Activated CD4-positive, alpha-beta memory T cell treated with anti-CD3 and anti-CD28 coated beads for 36 hours (primary cell): ENCODE data around the gene TPRG1. TPM values are rescaled to one million over a fixed set of nuclear protein-coding genes. Genes with fewer than 3 reads are reported as not detected.

ENCODE experiments used
- CTCF ChIA-PET: fragments of 350-600 bp; sonication (Branson Sonifier 250); formaldehyde crosslinking; loops from one replicate; lab custom pipeline; 2021; ENCODE audit warnings: antibody characterized with exemption, inconsistent platforms; lab: Charles Lee
- POLR2A ChIA-PET: fragments of 350-600 bp; sonication (Branson Sonifier 250); formaldehyde crosslinking; loops from one replicate; lab custom pipeline; 2021; ENCODE audit warnings: antibody characterized with exemption; lab: Charles Lee
- DNase-seq: peaks from one replicate; pipeline ENCODE4 v3.0.0-alpha.2; 2020
- H3K27ac Mint-ChIP-seq: one replicate; pipeline ENCODE4 v1.8.0; 2021; ENCODE audit warnings: mixed read lengths
- H3K27me3 Mint-ChIP-seq: one replicate; pipeline ENCODE4 v1.8.0; 2021; ENCODE audit warnings: mixed read lengths
- H3K36me3 Mint-ChIP-seq: one replicate; pipeline ENCODE4 v1.8.0; 2021; ENCODE audit warnings: mixed read lengths
- H3K4me1 Mint-ChIP-seq: one replicate; pipeline ENCODE4 v1.8.0; 2021; ENCODE audit warnings: low read depth, mixed read lengths
- H3K4me3 Mint-ChIP-seq: one replicate; pipeline ENCODE4 v1.8.0; 2021; ENCODE audit warnings: mild to moderate bottlenecking, mixed read lengths
- H3K9me3 Mint-ChIP-seq: one replicate; pipeline ENCODE4 v1.8.0; 2021; ENCODE audit warnings: mixed read lengths
- intact Hi-C: fragments of 100-400 bp; cut with micrococcal nuclease; formaldehyde crosslinking; loops from one replicate; pipeline ENCODE4 v1.15.1; 2023
- total RNA-seq, 2 experiments: library from RNA; stranded (reverse); gene quantifications; one replicate each; pipeline ENCODE4 v1.2.3, GENCODE V29; 2021

The TPRG1 gene
- total RNA-seq, 2 experiments from 2014 or later = 11.4 to 11.5 TPM

DNA sequence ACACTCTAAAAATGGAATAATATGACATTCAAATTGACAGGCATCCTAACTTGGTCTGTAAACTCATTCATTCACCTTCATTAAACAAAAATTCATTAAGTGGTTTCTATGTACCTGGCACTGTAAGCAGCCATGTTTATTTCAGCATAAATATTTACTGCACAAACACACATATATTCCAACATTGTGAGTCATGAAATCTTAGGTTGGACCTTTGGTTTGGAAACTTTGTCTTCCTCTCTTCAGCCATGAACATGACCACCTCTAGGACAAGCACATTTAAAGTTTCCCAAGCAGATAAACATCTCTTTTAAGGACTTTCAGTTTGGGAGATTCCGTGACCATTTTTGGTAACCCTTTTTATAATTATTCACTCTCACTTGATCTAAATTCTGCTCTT is 131.8 kb downstream of the TPRG1 start:
- peaks cover 53% of the 10 kb centered on the region for H3K4me1 Mint-ChIP-seq
- H3K27ac Mint-ChIP-seq = no peak overlapping the region
- ChIA-PET POLR2A (no interaction called here), CTCF (no interaction called here)
- H3K36me3 Mint-ChIP-seq = peaks cover 3% of the 10 kb centered on the region
- DNase-seq = no peak
- H3K27me3 Mint-ChIP-seq = no peaks in the 10 kb centered on the region
- H3K9me3 Mint-ChIP-seq = no peaks in the 10 kb centered on the region
- H3K4me3 Mint-ChIP-seq = no peak overlapping the region
- intact Hi-C loops = no loop called here

DNA sequence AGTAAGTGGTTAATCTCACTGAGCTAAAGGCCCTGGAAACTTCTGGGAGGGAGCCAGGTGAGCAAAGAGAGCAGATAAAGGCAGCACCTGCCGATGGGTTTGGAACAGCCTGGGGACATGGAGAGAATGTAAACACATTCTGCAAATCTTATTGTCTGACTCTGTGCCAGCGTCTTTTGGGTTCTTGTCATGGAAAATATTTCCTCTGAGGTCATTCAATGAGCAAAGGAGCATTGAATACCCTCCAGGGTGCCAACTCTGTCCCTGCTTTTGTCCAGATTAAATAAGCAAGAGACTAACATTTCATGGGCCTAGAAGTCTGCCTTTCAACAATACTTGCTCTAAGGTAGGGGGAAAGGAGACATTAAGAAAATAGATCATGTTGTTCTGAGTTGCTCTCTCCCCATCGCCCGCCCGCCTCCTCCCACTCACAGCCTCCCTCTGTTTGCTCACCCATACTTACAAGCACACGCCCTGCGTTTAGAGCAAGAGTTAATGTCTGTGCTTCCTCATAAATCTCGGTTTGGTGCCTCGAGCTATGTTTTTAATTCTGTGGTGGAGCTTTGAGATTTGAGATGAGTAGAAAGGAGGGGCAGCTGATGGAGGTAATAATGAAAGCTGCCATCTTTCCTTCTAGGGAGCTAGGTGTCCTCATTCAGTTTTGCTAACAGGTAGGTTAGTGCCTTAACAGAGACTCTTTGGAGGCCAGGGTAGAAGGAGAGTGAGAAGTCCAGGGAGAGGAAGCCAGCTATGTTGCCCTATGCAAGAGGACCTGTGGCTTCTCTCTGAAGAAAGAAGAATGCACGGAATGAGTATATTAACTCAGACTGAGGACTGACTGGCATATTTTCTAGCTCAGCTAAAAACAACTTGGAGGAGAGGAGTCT is 132.9 kb downstream of the TPRG1 start:
- H3K9me3 Mint-ChIP-seq = no peaks in the 10 kb centered on the region
- no peak overlapping the region for H3K4me3 Mint-ChIP-seq
- DNase-seq = peak; percentile 46
- ChIA-PET POLR2A (interaction anchor here (1.0 to 1.4 kb wide), 3 partner anchors 20 to 225 kb away, joined by 3 to 6 read pairs (median 5); no protein-coding TSS in a partner anchor), CTCF (interaction anchor here (1.4 kb wide), 1 partner anchor 225 kb away, joined by 3 read pairs; no protein-coding TSS in a partner anchor)
- peaks cover 49% of the 10 kb centered on the region for H3K4me1 Mint-ChIP-seq
- intact Hi-C loops = loop anchor here (1.0 to 5.0 kb wide), 7 partner anchors 16 to 258 kb away; no protein-coding TSS in a partner anchor
- H3K36me3 Mint-ChIP-seq = peaks cover 3% of the 10 kb centered on the region
- no peaks in the 10 kb centered on the region for H3K27me3 Mint-ChIP-seq
- H3K27ac Mint-ChIP-seq = peak overlapping the region; percentile 89

DNA sequence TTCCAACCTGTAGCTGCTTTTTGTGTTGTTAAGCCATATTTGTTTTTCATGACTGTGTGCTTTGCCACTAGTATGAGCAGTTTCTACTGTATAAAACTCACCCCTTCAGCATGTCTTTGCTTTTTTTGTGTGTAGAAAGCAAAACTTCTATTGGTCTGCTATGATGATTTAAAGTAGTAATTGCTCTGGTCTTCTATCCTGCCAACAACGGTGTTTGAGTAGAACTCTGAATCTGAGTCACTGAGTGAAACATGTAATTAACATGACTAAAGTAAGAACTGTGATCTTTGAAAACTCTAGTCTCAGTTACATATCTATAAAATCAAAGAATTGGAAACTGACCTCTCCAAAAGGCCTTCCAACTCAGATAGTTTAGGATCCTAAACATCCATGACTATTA is 133.6 kb downstream of the TPRG1 start:
- H3K27me3 Mint-ChIP-seq = no peaks in the 10 kb centered on the region
- intact Hi-C loops = loop anchor here (1.0 to 5.0 kb wide), 7 partner anchors 17 to 257 kb away; no protein-coding TSS in a partner anchor
- peaks cover 3% of the 10 kb centered on the region for H3K36me3 Mint-ChIP-seq
- no peak for DNase-seq
- peaks cover 47% of the 10 kb centered on the region for H3K4me1 Mint-ChIP-seq
- no peaks in the 10 kb centered on the region for H3K9me3 Mint-ChIP-seq
- H3K4me3 Mint-ChIP-seq = no peak overlapping the region
- peak overlapping the region; percentile 89 for H3K27ac Mint-ChIP-seq
- ChIA-PET POLR2A (interaction anchor here (1.0 to 1.4 kb wide), 3 partner anchors 19 to 224 kb away, joined by 3 to 6 read pairs (median 5); no protein-coding TSS in a partner anchor), CTCF (interaction anchor here (1.4 kb wide), 1 partner anchor 224 kb away, joined by 3 read pairs; no protein-coding TSS in a partner anchor)

DNA sequence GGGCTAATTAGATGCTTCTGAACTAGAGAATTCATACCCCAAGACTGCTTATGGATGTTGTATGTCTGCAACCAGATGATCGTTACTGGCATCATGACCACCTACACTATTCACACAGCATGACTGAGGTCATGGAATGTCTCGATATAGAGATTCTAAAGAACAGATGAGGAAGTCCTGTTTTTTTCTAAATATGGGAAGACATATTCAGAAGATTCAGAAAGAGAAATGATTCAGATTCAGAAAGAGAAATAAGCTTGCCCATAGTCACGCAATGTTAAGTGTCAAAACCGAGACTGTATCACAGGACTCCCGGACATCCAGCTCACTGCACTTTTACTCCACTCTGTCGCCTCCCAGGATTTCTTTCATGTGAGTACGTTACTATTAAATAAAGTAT is 136.2 kb downstream of the TPRG1 start:
- H3K9me3 Mint-ChIP-seq = no peaks in the 10 kb centered on the region
- H3K4me3 Mint-ChIP-seq = peak overlapping the region; percentile 65
- H3K36me3 Mint-ChIP-seq = peaks cover 9% of the 10 kb centered on the region
- H3K27ac Mint-ChIP-seq = peak overlapping the region; percentile 82
- no peaks in the 10 kb centered on the region for H3K27me3 Mint-ChIP-seq
- ChIA-PET POLR2A (interaction anchor here (0.8 to 4.0 kb wide), 4 partner anchors 10 to 23 kb away, joined by 3 to 27 read pairs (median 15); no protein-coding TSS in a partner anchor), CTCF (interaction anchor here (0.6 to 2.1 kb wide), 5 partner anchors 17 to 900 kb away, joined by 3 to 5 read pairs (median 3); no protein-coding TSS in a partner anchor)
- H3K4me1 Mint-ChIP-seq = peaks cover 47% of the 10 kb centered on the region
- intact Hi-C loops = loop anchor here (5.0 kb wide), 1 partner anchor 254 kb away; no protein-coding TSS in a partner anchor
- peak; percentile 29 for DNase-seq

DNA sequence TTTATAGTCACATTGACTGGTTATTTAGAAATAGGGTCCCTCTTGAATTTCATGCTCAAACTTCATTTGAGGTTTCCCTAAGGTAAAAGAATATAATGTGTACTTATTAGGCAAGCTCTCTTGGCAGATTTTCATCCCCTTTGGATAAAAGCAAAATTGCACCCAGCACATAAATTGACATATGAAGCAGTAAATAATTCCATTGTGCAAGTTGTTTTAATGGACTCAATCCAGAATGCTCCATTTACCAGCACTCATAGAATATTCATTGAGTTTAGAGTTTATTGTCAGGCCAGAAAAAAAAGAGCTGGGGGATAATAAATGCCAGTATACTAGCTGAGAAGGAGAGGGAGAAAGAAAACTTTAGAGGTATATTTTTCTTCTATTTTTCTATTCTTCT is 136.8 kb downstream of the TPRG1 start:
- ChIA-PET CTCF (interaction anchor here (0.7 to 2.1 kb wide), 4 partner anchors 15 to 639 kb away, joined by 3 to 5 read pairs (median 4); no protein-coding TSS in a partner anchor), POLR2A (interaction anchor here (0.7 to 4.0 kb wide), 5 partner anchors 11 to 316 kb away, joined by 3 to 27 read pairs (median 13); no protein-coding TSS in a partner anchor)
- no peaks in the 10 kb centered on the region for H3K9me3 Mint-ChIP-seq
- H3K4me1 Mint-ChIP-seq = peaks cover 47% of the 10 kb centered on the region
- peaks cover 9% of the 10 kb centered on the region for H3K36me3 Mint-ChIP-seq
- no peak for DNase-seq
- peak overlapping the region; percentile 65 for H3K4me3 Mint-ChIP-seq
- intact Hi-C loops = loop anchor here (5.0 kb wide), 1 partner anchor 254 kb away; no protein-coding TSS in a partner anchor
- peak overlapping the region; percentile 82 for H3K27ac Mint-ChIP-seq
- no peaks in the 10 kb centered on the region for H3K27me3 Mint-ChIP-seq

DNA sequence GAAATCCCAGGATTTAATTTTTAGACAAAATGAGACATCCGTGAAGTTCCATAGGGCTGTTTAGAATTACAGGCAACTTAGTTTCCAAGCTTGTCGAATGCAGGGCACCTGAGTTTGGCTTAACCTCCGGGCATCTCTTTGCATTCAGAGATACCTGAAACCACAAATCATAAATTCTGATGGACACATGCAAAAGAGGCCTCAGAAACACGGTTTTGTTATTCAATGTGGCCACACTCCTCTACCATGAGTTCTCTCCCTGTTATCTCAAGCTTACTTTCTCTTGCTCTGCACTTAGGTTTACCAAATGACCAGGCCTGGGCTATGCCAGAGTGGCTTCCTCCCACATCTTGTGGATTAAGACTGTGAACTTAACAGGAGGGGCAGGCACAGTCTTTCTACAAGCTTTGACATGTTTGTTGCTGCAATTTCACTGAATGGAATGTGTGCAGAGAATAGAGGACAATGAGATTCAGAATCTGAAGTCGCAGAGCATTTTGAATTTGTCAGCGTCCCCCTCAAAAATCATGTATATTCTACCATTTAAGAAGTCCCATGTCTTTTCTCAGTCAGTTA is 137.7 kb downstream of the TPRG1 start:
- H3K9me3 Mint-ChIP-seq = no peaks in the 10 kb centered on the region
- peaks cover 42% of the 10 kb centered on the region for H3K4me1 Mint-ChIP-seq
- no peak for DNase-seq
- H3K27ac Mint-ChIP-seq = peak overlapping the region; percentile 80
- no peaks in the 10 kb centered on the region for H3K27me3 Mint-ChIP-seq
- H3K4me3 Mint-ChIP-seq = peak overlapping the region; percentile 66
- peaks cover 12% of the 10 kb centered on the region for H3K36me3 Mint-ChIP-seq
- intact Hi-C loops = loop anchor here (5.0 kb wide), 1 partner anchor 253 kb away; no protein-coding TSS in a partner anchor
- ChIA-PET POLR2A (interaction anchor here (3.6 to 4.0 kb wide), 2 partner anchors 15 to 21 kb away, joined by 17 to 27 read pairs; no protein-coding TSS in a partner anchor), CTCF (interaction anchor here (1.0 to 2.1 kb wide), 3 partner anchors 14 to 37 kb away, joined by 3 to 5 read pairs (median 3); no protein-coding TSS in a partner anchor)

GRCh38 chr3:189311521-189311920 is 139.8 kb downstream of the TPRG1 start:
- no peak overlapping the region for H3K27ac Mint-ChIP-seq
- POLR2A ChIA-PET = no interaction called here
- CTCF ChIA-PET = no interaction called here
- H3K27me3 Mint-ChIP-seq = no peaks in the 10 kb centered on the region
- no peaks in the 10 kb centered on the region for H3K9me3 Mint-ChIP-seq
- peaks cover 28% of the 10 kb centered on the region for H3K4me1 Mint-ChIP-seq
- peak overlapping the region; percentile 47 for H3K4me3 Mint-ChIP-seq
- H3K36me3 Mint-ChIP-seq = peaks cover 14% of the 10 kb centered on the region
- DNase-seq = no peak
- intact Hi-C loops = no loop called here

DNA sequence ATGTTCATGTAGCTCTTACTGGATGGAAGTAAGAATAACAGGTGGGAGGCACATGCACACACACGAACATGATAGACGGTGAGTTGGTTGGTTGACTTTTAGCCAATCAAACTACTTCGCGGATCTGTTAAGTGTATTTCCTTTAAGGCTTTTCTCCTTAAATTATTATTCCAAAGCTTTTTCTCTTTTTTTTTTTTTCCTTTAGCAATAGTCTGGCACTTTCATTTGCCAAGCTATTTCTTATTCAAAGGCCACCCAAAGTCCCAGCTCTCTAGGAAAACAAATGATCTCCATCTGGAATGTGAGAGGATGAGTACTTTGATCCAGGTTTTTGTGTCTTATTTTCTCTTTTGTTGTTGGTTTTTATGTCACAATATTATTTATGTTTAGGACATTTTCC is 141.1 kb downstream of the TPRG1 start:
- POLR2A ChIA-PET = no interaction called here
- no peaks in the 10 kb centered on the region for H3K27me3 Mint-ChIP-seq
- no peak for DNase-seq
- intact Hi-C loops = no loop called here
- no peak overlapping the region for H3K27ac Mint-ChIP-seq
- peaks cover 24% of the 10 kb centered on the region for H3K4me1 Mint-ChIP-seq
- H3K9me3 Mint-ChIP-seq = no peaks in the 10 kb centered on the region
- CTCF ChIA-PET = no interaction called here
- peaks cover 16% of the 10 kb centered on the region for H3K36me3 Mint-ChIP-seq
- no peak overlapping the region for H3K4me3 Mint-ChIP-seq

GRCh38 chr3:189316296-189317019 is 144.7 kb downstream of the TPRG1 start:
- POLR2A ChIA-PET = no interaction called here
- intact Hi-C loops = no loop called here
- CTCF ChIA-PET = no interaction called here
- H3K27me3 Mint-ChIP-seq = no peaks in the 10 kb centered on the region
- H3K27ac Mint-ChIP-seq = no peak overlapping the region
- peaks cover 16% of the 10 kb centered on the region for H3K36me3 Mint-ChIP-seq
- H3K4me3 Mint-ChIP-seq = no peak overlapping the region
- DNase-seq = no peak
- no peaks in the 10 kb centered on the region for H3K9me3 Mint-ChIP-seq
- H3K4me1 Mint-ChIP-seq = peaks cover 17% of the 10 kb centered on the region

GRCh38 chr3:189317911-189318310 is 146.1 kb downstream of the TPRG1 start:
- ChIA-PET POLR2A (no interaction called here), CTCF (interaction anchor here (0.9 kb wide), 1 partner anchor 631 kb away, joined by 3 read pairs; no protein-coding TSS in a partner anchor)
- H3K27me3 Mint-ChIP-seq = no peaks in the 10 kb centered on the region
- intact Hi-C loops = no loop called here
- H3K27ac Mint-ChIP-seq = no peak overlapping the region
- peaks cover 22% of the 10 kb centered on the region for H3K4me1 Mint-ChIP-seq
- no peak overlapping the region for H3K4me3 Mint-ChIP-seq
- DNase-seq = no peak
- peaks cover 17% of the 10 kb centered on the region for H3K36me3 Mint-ChIP-seq
- H3K9me3 Mint-ChIP-seq = no peaks in the 10 kb centered on the region

DNA sequence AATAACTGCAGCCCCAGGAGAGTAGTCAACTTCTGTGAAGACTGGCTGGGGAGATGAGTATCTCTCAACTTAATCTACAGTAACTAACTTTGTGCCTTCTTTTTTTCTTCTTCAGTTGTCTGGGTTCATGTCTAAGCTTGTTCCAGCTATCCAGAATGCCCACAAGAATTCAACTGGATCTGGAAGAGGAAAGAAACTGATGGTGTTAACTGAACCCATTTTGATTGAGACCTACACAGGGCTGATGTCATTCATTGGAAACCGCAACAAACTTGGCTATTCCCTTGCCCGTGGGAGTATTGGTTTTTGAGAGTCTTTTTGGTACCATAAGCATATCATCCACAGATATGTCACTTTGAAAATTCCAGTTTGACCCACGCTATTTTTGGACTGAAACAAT is 148.7 kb downstream of the TPRG1 start:
- Mint-ChIP-seq H3K36me3 (peaks cover 14% of the 10 kb centered on the region), H3K4me1 (peaks cover 45% of the 10 kb centered on the region)

More for the DNA sequence above, 148.7 kb downstream of the TPRG1 start:
- Mint-ChIP-seq H3K9me3 (no peaks in the 10 kb centered on the region), H3K27ac (no peak overlapping the region), H3K4me3 (no peak overlapping the region), H3K27me3 (no peaks in the 10 kb centered on the region)
- ChIA-PET POLR2A (no interaction called here), CTCF (interaction anchor here (1.3 kb wide), 1 partner anchor 32 kb away, joined by 4 read pairs; no protein-coding TSS in a partner anchor)
- intact Hi-C loops = loop anchor here (10.0 kb wide), 3 partner anchors 524 to 1576 kb away; partner anchors contain the start of gene BCL6
- DNase-seq = no peak
